Measurements from ENCODE around the gene LRG1.

The LRG1 gene

DNA sequence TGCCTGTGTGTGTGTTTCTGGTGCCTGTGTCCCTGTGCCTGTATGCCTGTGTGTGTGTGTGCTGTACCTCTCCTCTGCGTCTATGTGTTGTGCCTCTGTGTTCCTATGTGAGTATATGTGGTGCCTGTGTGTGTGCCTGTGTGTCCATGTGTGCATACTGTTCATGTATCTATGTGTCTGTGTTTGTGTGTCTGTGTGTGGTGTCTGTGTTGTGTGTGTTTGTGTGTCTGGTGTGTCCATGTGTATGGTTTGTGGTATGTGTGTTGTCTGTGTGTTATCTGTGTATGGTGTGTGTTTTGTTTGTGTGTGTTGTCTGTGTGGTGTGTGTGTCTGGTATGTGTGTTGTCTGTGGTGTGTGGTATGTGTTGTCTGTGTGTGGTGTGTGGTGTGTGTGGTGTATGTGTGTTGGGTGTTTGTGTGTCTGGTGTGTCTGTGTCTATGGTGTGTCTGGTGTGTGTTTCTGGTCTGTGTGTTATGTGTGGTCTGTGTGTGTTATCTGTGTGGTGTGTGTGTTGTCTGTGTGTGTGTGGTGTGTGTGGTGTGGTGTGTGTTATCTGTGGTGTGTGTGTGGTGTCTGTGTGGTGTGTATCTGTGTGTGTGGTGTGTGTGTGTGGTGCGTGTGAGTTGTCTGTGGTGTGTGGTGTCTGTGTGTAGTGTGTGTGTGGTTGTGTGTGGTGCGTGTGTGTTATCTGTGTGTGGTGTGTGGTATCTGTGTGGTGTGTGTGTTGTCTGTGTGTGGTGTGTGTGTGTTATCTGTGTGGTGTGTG lies 47.3 kb downstream of the LRG1 start:
- no peak for DNase-seq

DNA sequence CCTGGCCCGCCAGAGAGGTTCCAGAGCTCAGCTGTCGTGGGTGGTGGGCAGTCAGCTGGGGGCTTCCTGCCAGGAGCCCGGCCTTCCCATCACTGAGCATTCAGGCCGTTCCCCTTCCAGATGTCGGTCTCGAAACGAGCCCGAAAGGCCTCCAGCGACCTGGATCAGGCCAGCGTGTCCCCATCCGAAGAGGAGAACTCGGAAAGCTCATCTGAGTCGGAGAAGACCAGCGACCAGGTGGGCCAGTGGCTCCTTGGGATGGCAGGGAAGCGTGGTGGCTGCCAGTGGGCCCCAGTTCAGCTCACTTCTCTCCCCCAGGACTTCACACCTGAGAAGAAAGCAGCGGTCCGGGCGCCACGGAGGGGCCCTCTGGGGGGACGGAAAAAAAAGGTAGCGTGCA lies 48.4 kb downstream of the LRG1 start:
- DNase-seq = no peak

DNA sequence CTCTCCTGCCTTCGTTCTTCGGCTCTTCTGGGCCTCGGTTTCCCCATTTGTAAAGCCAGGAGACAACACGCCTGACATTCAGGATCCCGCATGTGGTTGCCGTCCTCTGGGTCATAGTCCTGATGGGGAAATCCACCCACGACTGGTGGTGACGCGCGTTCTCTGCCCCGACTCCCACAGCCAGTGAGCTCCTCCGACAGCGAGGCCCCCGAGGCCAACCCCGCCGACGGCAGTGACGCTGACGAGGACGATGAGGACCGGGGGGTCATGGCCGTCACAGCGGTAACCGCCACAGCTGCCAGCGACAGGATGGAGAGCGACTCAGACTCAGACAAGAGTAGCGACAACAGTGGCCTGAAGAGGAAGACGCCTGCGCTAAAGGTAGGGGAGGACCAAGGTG lies 51.3 kb downstream of the LRG1 start:
- DNase-seq = no peak

DNA sequence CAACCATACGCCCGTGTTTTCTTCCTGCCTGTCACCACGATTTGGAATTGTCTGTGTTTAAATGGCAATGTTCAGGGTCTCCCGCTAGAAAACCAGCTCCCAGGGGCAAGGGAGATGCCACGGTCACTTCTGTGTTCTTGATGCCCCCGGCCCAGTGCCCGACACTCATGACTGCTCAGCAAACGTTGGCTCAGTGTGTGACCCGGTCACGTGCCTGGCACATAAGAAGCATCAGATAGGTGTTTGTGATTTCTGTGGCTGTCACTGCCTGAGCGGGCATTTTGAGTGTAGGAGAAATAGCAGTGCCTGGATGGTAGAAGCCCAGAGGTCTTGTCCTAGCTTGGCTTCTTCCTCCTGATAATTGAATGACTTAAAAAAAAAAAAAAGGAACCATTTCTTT lies 52.3 kb downstream of the LRG1 start:
- no peak for DNase-seq
